Spinal cord (tissue), 10 donors: ENCODE measurements around the gene CFAP20DC. TPM values are rescaled to one million over a fixed set of nuclear protein-coding genes. Genes with fewer than 3 reads are reported as not detected.
A peak's percentile ranks its signal among the peaks of the same experiment; 100 is the strongest.
"Not testable (repeated sequence)": the region's sequence is repeated elsewhere in the genome, so short reads cannot be mapped to it uniquely, and the experiment has no call there.

Experiments
- DNase-seq, 6 donors: peaks; one replicate each; pipeline versions ENCODE4 v3.0.0 to v3.0.0-alpha.2; 2013 to 2015; ENCODE audit warnings: low spot score in 6 of 6, low read depth in 4 of 6
- H3K27ac ChIP-seq: one replicate; pipeline ENCODE4 v1.5.1; 2013; ENCODE audit warnings: low read depth, low read length, control low read depth
- H3K27me3 ChIP-seq: one replicate; pipeline ENCODE4 v1.6.1; 2013; ENCODE audit warnings: low read length; ENCODE audit not compliant: control insufficient read depth, insufficient read depth
- H3K36me3 ChIP-seq: one replicate; pipeline ENCODE4 v1.6.1; 2013; ENCODE audit warnings: low read length; ENCODE audit not compliant: control insufficient read depth, insufficient read depth
- H3K4me1 ChIP-seq: one replicate; pipeline ENCODE4 v1.6.1; 2013; ENCODE audit warnings: low read length; ENCODE audit not compliant: control insufficient read depth, insufficient read depth
- H3K4me3 ChIP-seq: one replicate; pipeline ENCODE4 v1.5.1; 2013; ENCODE audit warnings: low read depth, low read length, control low read depth
- H3K9me3 ChIP-seq: one replicate; pipeline ENCODE4 v1.6.1; 2013; ENCODE audit warnings: low read length; ENCODE audit not compliant: control insufficient read depth, insufficient read depth
- whole genome bisulfite sequencing: methylation state at CpG from one replicate; pipeline ENCODE4 v1.1.5; 2013; ENCODE audit warnings: missing lambda C conversion rate; ENCODE audit not compliant: insufficient coverage; 5-methylcytosine and 5-hydroxymethylcytosine counted together
- polyA plus RNA-seq, 2 donors: library from polyadenylated mRNA; unstranded; fragments of 120-200 nt; gene quantifications; one replicate each; pipeline ENCODE4 v1.2.1, GENCODE V29; 2013; ENCODE audit not compliant: insufficient read length in 2 of 2
- total RNA-seq, 2 donors: library from RNA; depleted of rRNA in 1 of 2; stranded (reverse); fragments of 120-200 nt in 1 of 2; fragments of >200 nt in 1 of 2; gene quantifications; one replicate each; pipeline versions ENCODE4 v1.2.3 to v1.2.4, GENCODE V29; 2013 to 2014
- donor health status: healthy.

Gene CFAP20DC
- total and polyA plus RNA-seq, 4 donors = 1.6 to 2.8 (median 1.7) TPM

DNA sequence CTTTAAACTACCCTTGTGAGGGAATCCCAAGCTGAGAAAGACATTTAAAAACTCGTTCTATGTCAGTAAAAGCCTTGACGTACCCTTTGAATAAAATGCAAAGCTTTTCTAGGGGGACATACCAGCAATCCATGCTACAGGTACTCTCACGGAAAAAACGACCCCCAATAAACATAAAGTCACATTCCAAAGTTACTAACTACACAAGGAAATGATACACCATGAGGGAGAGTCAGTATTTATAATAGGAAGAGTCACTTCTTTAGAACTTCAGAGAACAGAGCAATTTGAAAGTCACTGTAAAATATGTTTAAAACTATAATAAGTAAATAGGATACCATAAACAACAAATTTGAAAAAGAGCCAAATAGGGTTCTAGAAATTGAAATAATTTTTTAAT, 63.2 kb downstream of the CFAP20DC start:
- Histone ChIP-seq H3K9me3 (no peaks in the 10 kb centered on the region), H3K27me3 (no peaks in the 10 kb centered on the region), H3K4me1 (no peaks in the 10 kb centered on the region), H3K4me3 (no peak overlapping the region), H3K36me3 (no peaks in the 10 kb centered on the region), H3K27ac (no peak overlapping the region)
- 93% methylated on average over 2 of the region's 4 CpGs for WGBS
- no peak for DNase-seq

- Histone ChIP-seq H3K9me3 (no peaks in the 10 kb centered on the region), H3K36me3 (no peaks in the 10 kb centered on the region), H3K27me3 (no peaks in the 10 kb centered on the region), H3K27ac (no peak overlapping the region), H3K4me1 (no peaks in the 10 kb centered on the region), H3K4me3 (no peak overlapping the region)
- no peak for DNase-seq
- 60% methylated on average over 1 of the region's 4 CpGs for WGBS
Observed at GRCh38 chr3:58979840-58980239, 70.0 kb downstream of the CFAP20DC start.

DNA sequence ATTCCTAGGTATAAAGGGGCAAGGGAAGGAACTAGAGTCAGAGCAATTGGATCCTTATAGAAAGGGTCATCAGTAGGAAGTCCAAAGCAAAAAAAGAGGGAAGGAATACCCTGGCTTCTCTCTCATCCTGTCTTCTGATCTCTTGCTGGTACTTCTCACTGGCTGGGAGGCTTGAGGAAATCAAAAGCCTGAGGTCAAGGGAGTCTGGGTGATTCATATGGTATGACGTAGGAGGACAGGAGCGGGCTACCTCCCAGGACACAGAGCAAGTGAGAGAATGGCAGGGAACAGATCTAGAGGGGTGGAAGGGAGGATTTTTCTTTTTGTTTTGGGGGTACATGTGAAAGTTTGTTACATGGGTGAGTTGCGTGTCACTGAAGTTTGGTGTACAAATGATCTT, 76.0 kb downstream of the CFAP20DC start:
- Histone ChIP-seq H3K27me3 (no peaks in the 10 kb centered on the region), H3K27ac (no peak overlapping the region), H3K36me3 (no peaks in the 10 kb centered on the region), H3K9me3 (no peaks in the 10 kb centered on the region), H3K4me1 (no peaks in the 10 kb centered on the region), H3K4me3 (no peak overlapping the region)
- no peak for DNase-seq
- 93% methylated on average over 2 of the region's 3 CpGs for WGBS

GRCh38 chr3:58967866-58968265, 82.0 kb downstream of the CFAP20DC start:
- no CpG with 5 or more reads among the region's 1 CpG for WGBS
- not testable (repeated sequence) for DNase-seq, H3K27ac ChIP-seq, H3K4me3 ChIP-seq, H3K9me3 ChIP-seq, H3K27me3 ChIP-seq, H3K36me3 ChIP-seq, H3K4me1 ChIP-seq

DNA sequence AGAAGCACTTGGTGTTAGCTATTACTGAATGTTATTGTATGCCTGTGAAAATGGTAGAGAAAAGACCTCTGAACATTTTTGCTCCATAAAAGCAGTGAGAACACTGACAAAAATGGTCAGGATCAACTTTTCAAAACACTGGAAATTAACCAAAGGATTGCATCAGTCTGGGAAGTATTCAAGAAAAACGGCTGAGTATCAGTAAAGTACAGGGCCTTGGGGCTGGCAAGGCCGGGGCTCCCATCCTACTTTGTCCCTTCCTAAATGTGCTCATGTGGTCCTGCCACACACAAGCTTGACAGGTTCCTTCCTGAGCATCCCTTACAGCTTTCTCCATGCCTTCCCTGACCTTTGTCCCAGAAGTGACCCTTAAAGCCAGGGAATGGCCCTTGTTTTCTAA, 84.0 kb downstream of the CFAP20DC start:
- H3K4me3 ChIP-seq = no peak overlapping the region
- no peaks in the 10 kb centered on the region for H3K4me1 ChIP-seq
- no peaks in the 10 kb centered on the region for H3K36me3 ChIP-seq
- no peaks in the 10 kb centered on the region for H3K9me3 ChIP-seq
- 85% methylated on average over 2 of the region's 2 CpGs for WGBS
- H3K27me3 ChIP-seq = no peaks in the 10 kb centered on the region
- no peak overlapping the region for H3K27ac ChIP-seq
- DNase-seq = peak in 1 of 6 donors; percentile 4

DNA sequence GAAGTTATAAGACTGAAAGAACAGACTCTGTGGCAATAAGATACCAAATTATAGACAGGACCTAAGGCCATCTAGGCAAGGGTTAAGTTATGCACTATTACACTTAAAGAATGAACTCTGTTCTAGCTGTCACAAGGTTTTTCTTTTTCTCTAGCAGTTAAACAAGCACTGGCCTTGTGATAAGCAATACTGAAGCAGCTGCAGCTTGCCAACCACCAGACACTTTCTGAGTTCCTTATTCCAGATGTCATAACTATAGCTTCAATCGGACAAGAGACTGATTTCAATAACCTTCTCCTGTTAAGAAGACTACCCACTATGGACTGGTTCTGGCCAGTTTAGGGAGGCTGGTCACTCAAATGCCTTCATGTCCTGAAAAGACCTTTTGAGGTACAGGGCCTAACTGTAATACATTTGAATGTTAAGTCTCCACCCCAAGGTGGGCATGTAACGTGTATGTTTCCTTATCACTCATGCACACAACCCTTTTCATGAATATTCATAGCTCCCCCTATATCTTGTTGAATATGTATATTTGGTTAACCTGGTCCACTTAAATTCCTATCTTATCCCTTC, 85.8 kb downstream of the CFAP20DC start:
- 71% methylated on average over 1 of the region's 2 CpGs for WGBS
- Histone ChIP-seq H3K36me3 (no peaks in the 10 kb centered on the region), H3K9me3 (no peaks in the 10 kb centered on the region)

GRCh38 chr3:58962816-58963215, 87.0 kb downstream of the CFAP20DC start:
- DNase-seq = no peak
- no peaks in the 10 kb centered on the region for H3K36me3 ChIP-seq
- no peaks in the 10 kb centered on the region for H3K9me3 ChIP-seq
- H3K4me3 ChIP-seq = no peak overlapping the region
- no peaks in the 10 kb centered on the region for H3K27me3 ChIP-seq
- no peaks in the 10 kb centered on the region for H3K4me1 ChIP-seq
- 89% methylated on average over 3 of the region's 3 CpGs for WGBS
- H3K27ac ChIP-seq = no peak overlapping the region

More for the DNA sequence above, 85.8 kb downstream of the CFAP20DC start:
- peak in 1 of 6 donors; percentile 13 for DNase-seq
- Histone ChIP-seq H3K4me3 (no peak overlapping the region), H3K27me3 (no peaks in the 10 kb centered on the region), H3K27ac (no peak overlapping the region), H3K4me1 (no peaks in the 10 kb centered on the region)

DNA sequence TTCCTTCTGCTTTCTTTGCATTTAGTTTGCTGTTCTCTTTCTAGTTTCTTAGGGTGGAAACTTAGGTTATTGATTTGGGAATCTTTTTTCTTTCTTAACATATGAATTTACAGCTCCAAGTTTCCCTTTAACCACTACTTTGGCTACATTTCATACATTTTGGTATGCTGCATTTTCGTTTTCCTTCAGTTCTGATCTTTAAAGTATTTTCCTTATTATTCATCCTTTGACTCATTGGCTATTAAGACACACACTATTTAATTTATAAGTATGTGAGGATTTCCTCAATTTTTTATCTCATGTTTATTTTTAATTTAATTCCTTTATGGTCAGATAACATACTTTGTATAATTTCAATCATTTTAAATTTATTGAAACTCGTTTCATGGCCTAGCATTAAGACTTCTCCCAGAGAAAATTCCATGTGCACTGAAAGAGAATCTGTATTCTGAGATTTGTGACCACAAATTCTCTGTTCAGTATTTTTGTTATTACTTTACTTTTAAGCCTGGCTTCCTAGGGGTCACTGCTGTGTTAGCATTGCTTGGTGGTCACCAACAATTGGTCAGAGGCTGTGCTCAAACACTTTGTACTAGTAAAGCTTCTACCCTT, 87.7 kb downstream of the CFAP20DC start:
- Histone ChIP-seq H3K4me3 (no peak overlapping the region), H3K27me3 (no peaks in the 10 kb centered on the region), H3K36me3 (no peaks in the 10 kb centered on the region), H3K27ac (no peak overlapping the region), H3K4me1 (no peaks in the 10 kb centered on the region), H3K9me3 (no peaks in the 10 kb centered on the region)
- no CpG with 5 or more reads among the region's 2 CpGs for WGBS
- no peak for DNase-seq

- no CpG with 5 or more reads among the region's 2 CpGs for WGBS
- Histone ChIP-seq H3K27ac (no peak overlapping the region), H3K27me3 (no peaks in the 10 kb centered on the region), H3K9me3 (no peaks in the 10 kb centered on the region), H3K36me3 (no peaks in the 10 kb centered on the region), H3K4me3 (no peak overlapping the region), H3K4me1 (no peaks in the 10 kb centered on the region)
- DNase-seq = no peak
Observed at GRCh38 chr3:58955308-58955707, 94.5 kb downstream of the CFAP20DC start.

DNA sequence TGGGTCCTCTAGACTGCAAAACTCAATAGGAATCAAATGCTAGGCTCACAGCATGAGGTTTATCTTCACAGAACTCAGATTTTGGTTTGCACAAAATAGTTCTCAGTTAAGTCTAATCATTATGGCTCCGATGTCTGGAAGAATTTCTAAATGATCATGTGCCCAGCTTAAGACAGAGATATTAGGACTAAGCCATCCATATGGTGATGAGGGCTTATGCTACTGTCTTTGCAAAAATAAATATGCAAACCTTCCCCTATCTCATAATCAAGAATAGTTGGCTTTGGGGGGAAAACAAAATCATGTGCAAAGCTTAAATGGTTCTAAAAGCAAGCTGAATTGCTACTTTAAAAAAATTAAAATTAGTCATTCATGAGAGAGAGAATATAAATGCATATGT, 96.5 kb downstream of the CFAP20DC start:
- H3K9me3 ChIP-seq = no peaks in the 10 kb centered on the region
- H3K36me3 ChIP-seq = no peaks in the 10 kb centered on the region
- no peak overlapping the region for H3K4me3 ChIP-seq
- no CpG with 5 or more reads among the region's 1 CpG for WGBS
- H3K27ac ChIP-seq = no peak overlapping the region
- H3K27me3 ChIP-seq = no peaks in the 10 kb centered on the region
- H3K4me1 ChIP-seq = no peaks in the 10 kb centered on the region
- DNase-seq = peak in 2 of 6 donors; percentile 9 to 65
